HG03571 (cell line): ENCODE measurements around the gene SGK1.
"Not testable (repeated sequence)": the region's sequence is repeated elsewhere in the genome, so short reads cannot be mapped to it uniquely, and the experiment has no call there.

Experiments
- ATAC-seq: cut with Tn5 transposase; IDR thresholded peaks from one replicate; pipeline ENCODE4 v1.9.1; 2021; ENCODE audit not compliant: unreplicated experiment

The SGK1 gene

GRCh38 chr6:134230087-134230700 lies 87.7 kb downstream of the SGK1 start:
- ATAC-seq: no peak

DNA sequence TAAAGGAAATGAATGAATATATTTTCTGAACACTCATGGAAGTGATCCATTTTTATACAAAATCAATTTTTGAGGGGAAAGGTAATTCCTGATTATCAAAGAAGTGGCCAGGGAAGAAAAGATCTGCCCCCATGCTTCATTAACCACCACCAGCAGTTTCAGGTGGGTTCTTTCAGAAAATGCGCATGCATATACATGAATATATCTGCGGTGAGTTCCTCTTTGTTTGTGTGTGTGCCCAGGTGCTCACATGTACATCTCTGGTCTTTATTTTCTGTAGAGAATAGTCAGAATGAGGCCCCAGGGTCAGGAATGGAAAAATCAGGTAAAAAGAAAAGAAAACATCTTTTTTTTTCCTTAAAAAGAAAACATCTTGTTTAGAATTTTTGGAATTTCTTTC lies 88.4 kb downstream of the SGK1 start:
- no peak for ATAC-seq

DNA sequence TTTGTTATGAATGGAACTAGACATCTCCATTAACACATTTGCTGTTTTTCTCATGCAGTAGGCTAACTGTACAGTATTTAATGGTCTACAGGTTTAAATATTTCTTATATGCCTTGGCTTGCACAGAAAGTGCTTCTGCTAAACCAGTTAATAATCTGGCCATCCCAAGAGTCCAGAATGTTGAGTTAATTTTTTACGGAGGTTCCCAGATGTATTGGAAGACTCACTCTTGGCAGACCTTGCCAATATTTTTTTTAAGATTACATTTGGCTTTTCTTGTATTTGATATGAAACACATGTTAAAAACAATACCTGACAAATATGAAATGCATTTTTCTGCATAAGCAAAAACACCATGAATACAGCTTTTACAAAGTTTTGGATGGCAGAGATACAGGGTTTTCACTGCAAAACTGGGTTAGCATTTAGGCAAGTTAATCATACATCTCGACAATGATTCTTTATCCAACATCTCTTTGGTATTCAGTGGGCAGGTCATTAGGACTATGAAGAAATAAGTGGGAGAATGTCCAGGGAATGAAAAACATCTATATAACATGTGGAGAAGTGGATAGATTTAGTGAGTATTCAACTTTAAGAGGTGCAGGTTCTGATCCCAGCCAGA lies 94.0 kb downstream of the SGK1 start:
- ATAC-seq: no peak

GRCh38 chr6:134221250-134221649 lies 96.7 kb downstream of the SGK1 start:
- no peak for ATAC-seq

GRCh38 chr6:134217798-134218140 lies 100.1 kb downstream of the SGK1 start:
- no peak for ATAC-seq

DNA sequence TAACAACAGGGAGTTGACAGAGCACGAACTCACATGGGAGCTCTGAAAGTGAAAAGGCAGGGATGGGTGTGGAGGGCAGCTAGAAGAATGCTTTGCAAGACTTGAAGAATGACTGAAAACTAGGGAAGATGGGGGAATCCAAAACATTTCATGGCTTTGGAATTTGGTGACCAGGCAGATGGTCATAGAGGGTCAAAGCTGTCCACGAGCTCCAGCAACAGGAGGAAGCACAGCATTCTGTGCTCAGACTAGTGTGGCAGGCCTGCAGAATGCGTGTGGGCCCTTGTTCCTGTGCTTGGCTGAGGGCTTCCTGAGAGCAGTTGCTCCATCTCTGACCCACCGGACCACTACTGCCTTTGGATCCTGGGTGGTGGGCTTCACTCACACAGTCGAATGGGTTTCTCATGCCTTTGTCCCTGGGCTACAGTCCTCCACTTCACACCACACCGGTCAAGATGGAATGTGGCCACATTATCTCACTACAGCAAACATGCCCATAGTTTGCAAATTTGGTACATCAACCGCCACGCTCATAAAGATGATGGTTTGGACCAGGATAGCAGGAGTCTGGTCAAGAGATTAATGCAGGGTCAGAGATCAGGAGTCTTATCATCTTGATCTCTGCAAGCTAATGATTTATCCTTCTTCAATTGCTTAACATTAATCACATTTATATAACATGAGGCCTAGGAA lies 100.7 kb downstream of the SGK1 start:
- ATAC-seq: no peak

GRCh38 chr6:134216301-134217010 lies 101.5 kb downstream of the SGK1 start:
- no peak for ATAC-seq

GRCh38 chr6:134213410-134213809 lies 104.5 kb downstream of the SGK1 start:
- ATAC-seq: not testable (repeated sequence)

- ATAC-seq: no peak
Measured at GRCh38 chr6:134211297-134211696, 106.6 kb downstream of the SGK1 start.

DNA sequence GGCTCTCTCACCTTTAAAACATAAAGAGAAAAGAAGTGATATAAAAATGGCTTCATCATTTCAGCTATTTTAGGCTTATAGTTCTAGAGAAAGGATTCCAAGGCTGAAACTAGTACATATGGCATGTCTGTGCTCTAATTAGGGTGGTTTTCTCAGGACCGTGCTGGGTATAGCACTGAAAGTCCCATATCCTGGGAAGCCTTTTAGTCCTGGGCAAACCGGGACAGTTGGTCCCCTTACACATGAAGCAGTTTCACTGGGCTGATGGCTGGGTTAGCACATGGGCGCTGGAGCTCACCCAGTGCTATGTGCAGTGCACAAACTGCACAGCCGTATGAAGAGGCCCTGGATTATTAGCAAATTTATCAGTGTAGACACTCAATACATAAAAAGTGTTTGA lies 110.5 kb downstream of the SGK1 start:
- ATAC-seq: no peak

GRCh38 chr6:134205366-134205765 lies 112.5 kb downstream of the SGK1 start:
- no peak for ATAC-seq

GRCh38 chr6:134204759-134205158 lies 113.2 kb downstream of the SGK1 start:
- ATAC-seq: not testable (repeated sequence)

- ATAC-seq: no peak
Measured at GRCh38 chr6:134204031-134204430, 113.9 kb downstream of the SGK1 start.

GRCh38 chr6:134201716-134202115 lies 116.2 kb downstream of the SGK1 start:
- ATAC-seq: no peak

DNA sequence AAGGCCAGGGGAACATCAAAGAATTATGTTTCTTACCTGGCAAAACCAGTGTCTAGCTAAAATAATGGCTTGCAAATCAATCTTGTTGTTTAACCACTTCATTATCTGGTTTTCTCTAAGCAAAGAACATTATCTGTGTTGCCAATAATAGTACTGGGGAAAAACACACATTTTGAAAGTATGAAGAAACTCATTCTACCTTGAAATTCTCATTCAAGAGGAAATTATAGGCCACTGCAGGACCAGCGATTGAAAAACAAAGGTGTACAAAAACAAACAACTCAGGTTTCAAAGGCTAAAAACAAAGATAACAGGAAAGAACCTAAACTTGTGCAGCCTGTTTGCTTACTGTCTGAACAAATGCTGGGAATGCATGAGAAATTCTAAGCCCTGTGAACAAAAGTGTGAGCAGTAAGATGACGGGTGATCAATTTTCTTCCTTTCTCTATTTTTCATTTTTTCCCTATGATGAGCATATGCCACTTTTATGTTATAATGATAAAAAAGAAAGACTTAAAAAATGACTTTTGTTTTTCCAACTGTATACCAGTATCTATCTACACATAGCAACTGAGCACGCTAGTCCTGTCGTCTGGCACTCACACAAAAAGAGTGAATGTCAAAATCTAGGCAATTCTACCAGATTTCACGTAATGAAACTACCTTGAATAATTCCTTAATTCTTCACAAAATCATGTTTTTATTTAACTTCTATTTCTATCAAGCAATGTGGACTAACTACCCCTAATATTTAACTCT lies 117.9 kb downstream of the SGK1 start:
- no peak for ATAC-seq

DNA sequence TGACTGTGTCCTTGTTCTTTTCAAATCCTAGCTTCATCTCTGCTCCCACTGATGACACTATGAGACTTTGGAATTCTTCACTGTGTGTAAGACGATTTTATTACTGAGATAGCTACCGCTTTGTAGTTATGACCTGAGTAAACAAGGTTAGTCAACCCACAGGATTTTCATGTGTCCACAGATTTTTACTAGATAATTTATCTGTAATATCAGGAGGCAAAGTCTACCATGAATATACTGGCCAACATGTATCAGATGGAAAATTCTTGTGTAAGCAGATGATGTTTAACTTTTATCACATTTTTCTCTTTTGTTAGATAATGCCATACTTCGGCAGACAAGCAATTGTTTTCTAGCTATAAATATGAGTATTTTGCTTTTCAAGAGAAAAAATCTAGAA lies 119.8 kb downstream of the SGK1 start:
- no peak for ATAC-seq

DNA sequence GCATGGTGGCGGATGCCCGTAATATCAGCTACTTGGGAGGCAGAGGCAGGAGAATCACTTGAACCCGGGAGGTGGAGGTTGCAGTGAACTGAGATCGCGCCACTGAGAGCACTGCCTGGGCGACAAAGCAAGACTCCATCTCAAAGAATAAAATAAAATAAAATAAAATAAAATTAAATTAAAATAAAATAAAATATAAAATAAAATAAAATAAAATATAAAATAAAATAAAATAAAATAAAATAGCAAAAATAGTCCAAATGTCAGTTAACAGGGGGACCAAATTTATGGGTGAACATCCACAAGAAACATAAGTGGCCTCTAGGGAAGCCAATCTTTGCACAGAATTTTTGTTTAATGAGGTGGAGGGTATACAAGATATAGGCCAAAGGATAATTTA lies 120.2 kb downstream of the SGK1 start:
- not testable (repeated sequence) for ATAC-seq

DNA sequence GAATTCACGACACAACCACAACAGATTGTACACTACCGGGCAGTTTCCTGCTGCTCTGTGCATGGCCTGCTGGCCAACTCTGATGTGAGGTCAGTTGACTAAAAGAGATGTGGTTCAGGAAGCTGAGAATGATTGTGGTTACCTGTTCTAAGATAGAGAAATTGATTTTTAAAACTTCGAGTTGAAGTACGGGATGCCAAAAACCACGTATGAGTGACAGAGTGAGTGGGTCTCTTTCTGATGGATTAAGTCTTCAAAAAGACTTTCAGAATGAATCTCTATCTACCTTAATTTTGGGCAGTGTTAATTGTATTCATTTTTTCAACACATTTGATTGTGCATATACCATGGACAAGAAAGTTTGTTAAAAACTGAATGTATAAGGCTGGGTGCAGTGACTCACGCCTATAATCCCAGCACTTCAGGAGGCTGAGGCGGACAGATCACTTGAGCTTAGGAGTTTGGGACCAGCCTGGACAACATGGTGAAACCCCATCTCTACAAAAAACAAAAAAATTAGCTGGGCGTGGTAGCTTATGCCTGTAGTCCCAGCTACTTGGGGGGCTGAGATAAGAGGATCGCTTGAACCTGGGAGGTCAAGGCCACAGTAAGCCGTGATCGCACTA lies 121.2 kb downstream of the SGK1 start:
- ATAC-seq: peak; percentile 68

GRCh38 chr6:134195985-134196384 lies 121.9 kb downstream of the SGK1 start:
- ATAC-seq: peak; percentile 10

GRCh38 chr6:134195164-134195906 lies 122.6 kb downstream of the SGK1 start:
- no peak for ATAC-seq
